Activated CD4-positive, alpha-beta T cell treated with anti-CD3 and anti-CD28 coated beads, Interleukin-2, amount 10 ng/mL, durations not matched to agents 7 days and 5 days (primary cell): Measurements from ENCODE around the gene DNLZ. TPM values are rescaled to one million over a fixed set of nuclear protein-coding genes. Genes with fewer than 3 reads are reported as not detected.
A peak's percentile ranks its signal among the peaks of the same experiment; 100 is the strongest.
"Not testable (repeated sequence)": the region's sequence is repeated elsewhere in the genome, so short reads cannot be mapped to it uniquely, and the experiment has no call there.

ENCODE experiments used
- CTCF ChIA-PET: fragments of 350-600 bp; sonication (Branson Sonifier 250); formaldehyde crosslinking; loops from one replicate; lab custom pipeline; 2021; ENCODE audit warnings: antibody characterized with exemption; lab: Charles Lee
- POLR2A ChIA-PET: fragments of 350-600 bp; sonication (Branson Sonifier 250); formaldehyde crosslinking; loops from one replicate; lab custom pipeline; 2021; ENCODE audit warnings: antibody characterized with exemption; lab: Charles Lee
- DNase-seq: peaks from one replicate; pipeline ENCODE4 v3.0.0-alpha.2; 2020
- H3K27ac Mint-ChIP-seq: one replicate; pipeline ENCODE4 v1.8.0; 2021; ENCODE audit warnings: mild to moderate bottlenecking, moderate library complexity, mixed read lengths
- H3K27me3 Mint-ChIP-seq: one replicate; pipeline ENCODE4 v1.8.0; 2021; ENCODE audit warnings: mixed read lengths
- H3K36me3 Mint-ChIP-seq: one replicate; pipeline ENCODE4 v1.8.0; 2021; ENCODE audit warnings: low read depth, mixed read lengths
- H3K4me1 Mint-ChIP-seq: one replicate; pipeline ENCODE4 v1.8.0; 2021; ENCODE audit warnings: mixed read lengths
- H3K4me3 Mint-ChIP-seq: one replicate; pipeline ENCODE4 v1.8.0; 2021; ENCODE audit warnings: mild to moderate bottlenecking, moderate library complexity, mixed read lengths
- H3K9me3 Mint-ChIP-seq: one replicate; pipeline ENCODE4 v1.8.0; 2021; ENCODE audit warnings: mixed read lengths
- total RNA-seq, 2 experiments: library from RNA; stranded (reverse); gene quantifications; one replicate each; pipeline ENCODE4 v1.2.3, GENCODE V29; 2021

Gene DNLZ
- 10 to 100 TPM; 13.1 to 14.6 TPM for total RNA-seq

DNA sequence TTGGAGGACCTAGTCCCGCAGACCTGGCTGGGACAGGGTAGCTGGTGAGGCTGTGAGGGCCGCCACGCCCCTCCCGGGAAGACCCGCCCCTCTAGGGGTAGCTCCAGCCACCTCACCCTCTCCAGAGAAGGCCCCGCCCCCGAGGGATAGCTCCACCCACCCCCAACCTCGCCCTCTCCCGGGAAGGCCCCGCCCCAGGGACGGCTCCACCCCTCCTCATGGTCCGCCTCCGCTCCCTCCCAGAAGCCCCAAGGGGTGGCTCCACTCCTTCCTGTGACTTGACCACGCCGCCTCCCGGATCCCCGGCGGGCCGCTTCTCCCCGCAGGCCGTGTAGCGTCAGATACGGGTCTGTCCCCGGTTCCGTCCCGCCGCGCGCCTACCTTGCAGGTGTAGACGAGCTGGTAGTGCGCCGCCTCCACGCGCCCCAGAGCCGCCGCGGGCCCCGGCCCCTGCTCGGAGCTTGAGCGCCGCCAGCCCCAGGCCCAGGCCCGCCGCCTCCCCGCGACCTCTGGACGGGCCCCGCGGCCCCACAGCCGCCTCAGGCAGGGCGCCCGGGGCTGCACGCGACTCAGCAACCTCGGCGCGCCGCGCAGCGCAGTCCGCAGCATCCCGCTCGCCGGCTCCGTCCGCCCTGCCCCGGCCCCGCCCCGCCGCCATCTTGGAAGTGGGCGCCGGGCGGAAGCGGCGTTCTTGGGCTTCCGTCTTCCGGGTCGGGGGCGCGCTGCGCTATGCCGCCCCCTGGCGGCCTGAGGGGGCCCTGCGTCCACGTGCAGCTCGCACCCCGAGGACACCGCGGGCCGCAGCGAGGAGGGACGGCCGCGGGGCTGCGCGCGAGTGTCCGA is at the start of gene DNLZ:
Gene DNLZ, minus strand, starts transcription at position 639 of the 843 bp plus-strand sequence. Its CDS starts 30 bp downstream, at position 609.
- Mint-ChIP-seq H3K27me3 (no peaks in the 10 kb centered on the region), H3K27ac (peak within 1 kb of the TSS; percentile 92)
- DNase-seq = peak; percentile 94

DNA sequence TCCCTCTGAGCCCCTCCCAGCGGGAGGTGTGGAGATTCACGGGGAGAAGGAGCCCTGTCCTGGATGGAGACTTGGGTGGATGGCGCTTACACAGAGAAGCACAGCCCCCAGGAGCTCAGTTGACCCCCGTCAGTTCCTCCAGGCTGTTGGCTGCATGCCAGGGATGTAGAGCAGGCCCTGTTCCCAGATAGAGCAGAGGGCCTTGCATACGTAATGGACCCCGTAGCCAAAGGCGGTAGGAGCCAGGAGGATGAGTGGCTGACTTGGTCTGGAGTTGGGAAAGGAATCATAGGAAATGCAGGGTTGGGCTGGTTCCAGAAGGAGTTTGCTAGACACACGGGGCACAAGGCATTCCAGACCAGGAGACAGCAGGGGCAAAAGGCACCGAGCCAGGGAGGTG is 49.4 kb upstream of the DNLZ start:
- ChIA-PET POLR2A (no interaction called here), CTCF (no interaction called here)
- Mint-ChIP-seq H3K27ac (peak overlapping the region; percentile 71), H3K4me3 (no peak overlapping the region), H3K27me3 (no peaks in the 10 kb centered on the region), H3K4me1 (peaks cover 37% of the 10 kb centered on the region), H3K36me3 (peaks cover 43% of the 10 kb centered on the region), H3K9me3 (no peaks in the 10 kb centered on the region)
- DNase-seq = no peak

More for the DNA sequence above, at the start of gene DNLZ:
- Mint-ChIP-seq H3K9me3 (no peaks in the 10 kb centered on the region), H3K4me1 (peaks cover 4% of the 10 kb centered on the region), H3K4me3 (peak within 1 kb of the TSS; percentile 84), H3K36me3 (no peaks in the 10 kb centered on the region)
- ChIA-PET POLR2A (interaction anchor here (0.7 kb wide), 1 partner anchor 401 kb away, joined by 3 read pairs; the partner anchor contains the start of gene LCN15), CTCF (interaction anchor here (0.6 to 5.2 kb wide), 24 partner anchors 9 to 487 kb away, joined by 3 to 106 read pairs (median 4); partner anchors contain the start of genes ENTR1, PMPCA and UBAC1)

DNA sequence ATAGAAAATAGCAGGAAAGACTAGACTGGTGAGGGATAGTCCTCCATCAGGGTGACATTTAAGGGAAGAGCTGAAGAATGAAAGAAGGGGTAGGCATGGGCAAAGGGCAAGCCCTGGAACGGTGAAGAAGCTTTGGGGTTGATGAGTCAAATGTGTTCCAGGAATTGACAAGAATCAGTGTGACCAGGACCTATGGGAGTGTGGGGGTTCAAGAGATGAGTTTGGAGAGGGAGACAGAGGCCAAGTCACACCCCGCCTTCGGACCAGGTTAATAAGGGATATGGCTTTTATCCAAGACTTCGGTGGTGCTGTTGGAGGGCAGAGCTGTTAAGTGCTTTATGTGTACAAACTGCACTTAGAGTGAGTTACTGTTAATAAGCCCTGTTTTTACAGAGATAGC is 47.8 kb upstream of the DNLZ start:
- ChIA-PET CTCF (no interaction called here), POLR2A (no interaction called here)
- no peak for DNase-seq
- Mint-ChIP-seq H3K4me1 (peaks cover 45% of the 10 kb centered on the region), H3K27me3 (no peaks in the 10 kb centered on the region), H3K9me3 (no peaks in the 10 kb centered on the region), H3K36me3 (peaks cover 45% of the 10 kb centered on the region), H3K27ac (peak overlapping the region; percentile 93), H3K4me3 (peak overlapping the region; percentile 87)

DNA sequence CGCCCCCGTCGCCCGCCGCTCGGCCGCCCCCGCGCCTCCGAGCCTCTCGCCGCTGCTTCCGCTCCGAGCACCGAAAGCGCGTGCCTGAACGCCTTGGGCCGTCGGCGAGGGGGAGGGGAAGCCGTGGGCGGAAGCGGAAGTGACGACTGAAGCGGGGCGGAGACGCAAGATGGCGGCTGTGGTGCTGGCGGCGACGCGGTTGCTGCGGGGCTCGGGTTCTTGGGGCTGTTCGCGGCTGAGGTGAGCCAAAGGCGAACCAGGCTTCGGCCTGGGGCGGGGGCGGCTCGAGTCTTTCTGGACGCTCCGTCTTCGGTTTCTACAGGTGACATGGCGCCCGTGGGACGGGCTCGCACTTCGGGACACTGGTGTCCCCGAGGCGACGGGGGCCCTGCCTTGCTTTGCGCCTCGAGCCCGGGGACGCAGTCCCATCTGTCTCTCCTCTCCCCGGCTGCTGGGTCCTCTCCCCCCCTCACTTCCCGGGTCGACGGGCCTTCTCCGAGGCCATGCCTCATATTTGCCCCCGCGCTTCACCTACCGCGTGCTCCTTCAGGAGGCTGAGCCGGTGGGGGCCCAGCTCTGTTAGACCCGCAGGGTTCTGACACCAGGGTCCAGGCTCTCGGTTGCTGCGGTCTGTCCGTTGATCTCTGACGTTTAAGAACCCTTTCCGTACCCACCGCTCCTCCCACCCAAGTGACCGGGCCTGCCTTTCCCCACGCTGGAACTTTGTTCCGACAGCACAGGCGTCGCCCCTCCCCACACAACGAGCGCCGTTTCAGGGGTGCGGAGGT is 47.1 kb upstream of the DNLZ start, which contains the start of the genes ENTR1 and PMPCA:
Gene ENTR1, minus strand, starts transcription at position 115 of the 788 bp plus-strand sequence. CDS start 217 bp downstream, outside the sequence.
Gene PMPCA, plus strand, starts transcription at position 159 of the 788 bp plus-strand sequence. Its CDS starts 11 bp downstream, at position 170.
- no peaks in the 10 kb centered on the region for H3K27me3 Mint-ChIP-seq
- H3K9me3 Mint-ChIP-seq = no peaks in the 10 kb centered on the region
- peak within 1 kb of the TSS; percentile 93 for H3K27ac Mint-ChIP-seq
- peak within 1 kb of the TSS; percentile 87 for H3K4me3 Mint-ChIP-seq
- DNase-seq = peak; percentile 95
- POLR2A ChIA-PET = no interaction called here
- peaks cover 48% of the 10 kb centered on the region for H3K4me1 Mint-ChIP-seq
- CTCF ChIA-PET = interaction anchor here (0.6 to 1.9 kb wide), 6 partner anchors 10 to 1034 kb away, joined by 3 to 9 read pairs (median 4); partner anchors contain the start of genes DNLZ and SNAPC4
- H3K36me3 Mint-ChIP-seq = peaks cover 44% of the 10 kb centered on the region

DNA sequence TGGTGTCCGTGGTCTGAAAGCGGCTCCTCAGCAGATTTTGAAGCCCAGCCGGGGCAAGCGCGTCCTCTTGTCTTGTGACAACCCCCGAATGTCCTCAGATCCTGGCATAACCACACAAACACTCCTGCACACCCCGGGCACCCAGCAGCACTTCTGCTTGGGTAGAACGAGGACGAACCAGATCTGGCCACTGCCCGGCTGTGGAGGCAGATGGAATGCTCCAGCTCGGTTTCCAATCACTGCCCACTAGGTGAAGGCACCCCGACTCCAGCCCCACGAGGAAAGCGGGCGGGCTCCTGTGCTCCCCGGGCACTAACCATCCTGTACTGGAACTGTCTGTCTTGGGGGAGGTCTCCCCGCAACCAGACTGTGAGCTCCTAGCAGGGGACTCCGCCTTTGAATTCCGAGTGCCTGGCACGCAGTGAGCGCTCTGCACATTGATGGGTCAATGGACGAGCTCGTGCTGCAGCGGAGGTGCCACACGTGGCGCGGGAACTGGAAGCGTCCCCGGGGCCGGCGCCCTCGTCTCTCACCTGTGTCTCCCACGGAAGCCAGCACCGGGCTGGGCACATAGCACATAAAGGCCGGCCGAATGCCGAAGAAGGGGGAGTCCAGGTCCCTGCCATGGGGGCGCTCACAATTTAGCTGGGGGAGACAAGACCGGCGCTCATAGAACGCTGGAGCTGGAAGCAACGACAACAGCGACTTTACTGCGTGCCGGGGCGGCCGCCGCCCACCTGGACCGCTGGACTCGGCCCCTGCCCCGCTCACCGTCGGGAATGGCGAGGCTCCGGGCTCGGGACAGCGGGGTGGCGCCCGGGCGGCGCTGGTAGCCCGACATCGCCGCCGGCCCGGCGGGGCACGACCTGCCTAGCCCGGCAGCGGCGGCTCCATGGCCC is 46.3 kb upstream of the DNLZ start:
- Mint-ChIP-seq H3K4me1 (peaks cover 57% of the 10 kb centered on the region), H3K27me3 (no peaks in the 10 kb centered on the region), H3K36me3 (peaks cover 51% of the 10 kb centered on the region), H3K4me3 (peak overlapping the region; percentile 85), H3K27ac (peak overlapping the region; percentile 92), H3K9me3 (no peaks in the 10 kb centered on the region)
- DNase-seq = peak; percentile 35
- CTCF ChIA-PET = interaction anchor here (0.6 to 1.9 kb wide), 8 partner anchors 9 to 1035 kb away, joined by 3 to 9 read pairs (median 4); partner anchors contain the start of genes DNLZ and SNAPC4
- POLR2A ChIA-PET = interaction anchor here (0.6 kb wide), 2 partner anchors 45 to 265 kb away, joined by 3 read pairs; no protein-coding TSS in a partner anchor

DNA sequence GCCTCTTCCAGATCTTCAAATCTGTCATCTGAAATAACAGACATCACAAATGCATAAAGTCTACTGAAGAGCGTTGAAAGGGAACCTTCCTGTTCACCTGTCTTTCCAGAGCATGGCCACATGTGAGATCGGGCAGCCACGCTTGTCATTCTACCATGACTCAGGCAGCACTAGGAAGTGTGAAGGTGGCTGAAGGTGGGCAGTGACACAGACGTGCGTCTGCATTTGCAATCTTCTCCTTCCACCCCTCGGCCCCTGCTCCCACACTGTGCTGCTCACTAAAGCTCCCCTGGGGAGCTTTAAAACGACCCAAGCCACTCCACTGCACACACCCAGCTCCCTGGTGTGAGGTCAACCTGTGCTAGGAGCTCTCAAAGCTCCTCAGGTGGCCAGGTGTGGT is 44.4 kb upstream of the DNLZ start:
- no peak overlapping the region for H3K4me3 Mint-ChIP-seq
- CTCF ChIA-PET = interaction anchor here (0.6 kb wide), 1 partner anchor 29 kb away, joined by 3 read pairs; no protein-coding TSS in a partner anchor
- POLR2A ChIA-PET = no interaction called here
- no peak for DNase-seq
- H3K27ac Mint-ChIP-seq = peak overlapping the region; percentile 17
- H3K9me3 Mint-ChIP-seq = no peaks in the 10 kb centered on the region
- no peaks in the 10 kb centered on the region for H3K27me3 Mint-ChIP-seq
- peaks cover 52% of the 10 kb centered on the region for H3K36me3 Mint-ChIP-seq
- H3K4me1 Mint-ChIP-seq = peaks cover 69% of the 10 kb centered on the region

DNA sequence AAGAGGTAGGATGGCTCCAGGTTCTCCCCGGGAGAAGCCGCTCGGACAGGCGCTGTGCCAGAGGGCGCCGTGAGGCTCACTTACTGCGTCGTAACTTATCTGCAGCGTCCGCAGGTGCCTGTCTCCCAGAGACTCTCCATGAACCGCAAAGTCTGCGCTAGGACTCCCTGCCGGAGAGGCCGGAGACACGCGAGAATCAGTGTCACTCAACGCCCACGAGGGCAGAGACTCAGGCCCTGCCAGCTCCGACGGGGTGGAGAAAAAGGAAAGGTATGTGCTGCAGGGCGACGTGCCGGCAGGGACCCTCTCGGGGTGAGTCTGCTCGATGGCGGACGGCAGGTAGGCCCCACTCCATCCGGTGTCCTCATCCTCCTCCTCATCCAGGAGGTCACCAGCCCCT is 43.5 kb upstream of the DNLZ start:
- H3K9me3 Mint-ChIP-seq, H3K27ac Mint-ChIP-seq, DNase-seq, H3K27me3 Mint-ChIP-seq, POLR2A ChIA-PET, H3K4me3 Mint-ChIP-seq: not testable (repeated sequence)
- CTCF ChIA-PET = interaction anchor here (1.3 to 2.3 kb wide), 2 partner anchors 44 to 222 kb away, joined by 3 to 17 read pairs; partner anchors contain the start of gene DNLZ
- peaks cover 54% of the 10 kb centered on the region for H3K36me3 Mint-ChIP-seq
- H3K4me1 Mint-ChIP-seq = peaks cover 72% of the 10 kb centered on the region

DNA sequence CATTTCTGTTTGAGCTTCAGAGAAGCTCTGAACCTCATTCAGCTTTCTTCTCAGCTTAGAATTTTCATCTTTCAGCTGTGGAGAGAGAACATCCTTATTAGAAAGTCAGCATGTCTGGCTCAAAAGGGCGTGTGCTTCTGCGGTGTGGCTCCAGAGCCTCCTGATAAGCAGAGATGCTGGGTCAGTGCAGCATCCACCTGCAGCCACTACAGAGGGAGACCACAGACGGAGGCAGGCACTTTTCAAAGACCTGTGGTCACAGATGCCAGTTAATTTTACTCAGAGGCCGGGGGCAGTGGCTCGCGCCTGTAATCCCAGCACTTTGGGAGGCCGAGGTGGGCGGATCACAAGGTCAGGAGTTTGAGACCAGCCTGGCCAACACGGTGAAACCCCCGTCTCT is 42.4 kb upstream of the DNLZ start:
- H3K36me3 Mint-ChIP-seq = peaks cover 54% of the 10 kb centered on the region
- DNase-seq, POLR2A ChIA-PET, H3K27me3 Mint-ChIP-seq, H3K4me3 Mint-ChIP-seq, H3K9me3 Mint-ChIP-seq, H3K27ac Mint-ChIP-seq: not testable (repeated sequence)
- H3K4me1 Mint-ChIP-seq = peaks cover 69% of the 10 kb centered on the region
- CTCF ChIA-PET = interaction anchor here (0.6 to 2.3 kb wide), 2 partner anchors 43 to 52 kb away, joined by 3 to 17 read pairs; partner anchors contain the start of gene DNLZ

DNA sequence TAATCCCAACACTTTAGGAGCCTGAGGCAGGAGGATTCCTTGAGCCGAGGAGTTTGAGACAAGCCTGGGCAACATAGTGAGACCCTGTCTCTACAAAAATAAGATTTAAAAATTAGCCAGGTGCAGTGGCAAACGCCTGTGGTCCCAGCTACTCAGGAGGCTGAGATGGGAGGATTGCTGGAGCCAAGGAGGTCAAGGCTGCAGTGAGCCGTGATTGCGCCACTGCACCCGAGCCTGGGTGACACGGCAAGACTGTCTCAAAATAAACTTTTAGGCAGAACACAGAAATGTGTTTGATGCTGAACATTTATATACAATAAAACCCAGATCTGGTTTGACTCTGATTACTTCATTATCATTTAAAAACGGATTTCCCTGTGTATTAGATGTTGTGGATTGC is 41.9 kb upstream of the DNLZ start:
- CTCF ChIA-PET = interaction anchor here (2.3 kb wide), 1 partner anchor 42 kb away, joined by 17 read pairs; the partner anchor contains the start of gene DNLZ
- H3K4me1 Mint-ChIP-seq = peaks cover 73% of the 10 kb centered on the region
- H3K36me3 Mint-ChIP-seq = peaks cover 54% of the 10 kb centered on the region
- no peaks in the 10 kb centered on the region for H3K27me3 Mint-ChIP-seq
- no peak overlapping the region for H3K4me3 Mint-ChIP-seq
- POLR2A ChIA-PET = no interaction called here
- H3K9me3 Mint-ChIP-seq = no peaks in the 10 kb centered on the region
- no peak overlapping the region for H3K27ac Mint-ChIP-seq
- DNase-seq = no peak

DNA sequence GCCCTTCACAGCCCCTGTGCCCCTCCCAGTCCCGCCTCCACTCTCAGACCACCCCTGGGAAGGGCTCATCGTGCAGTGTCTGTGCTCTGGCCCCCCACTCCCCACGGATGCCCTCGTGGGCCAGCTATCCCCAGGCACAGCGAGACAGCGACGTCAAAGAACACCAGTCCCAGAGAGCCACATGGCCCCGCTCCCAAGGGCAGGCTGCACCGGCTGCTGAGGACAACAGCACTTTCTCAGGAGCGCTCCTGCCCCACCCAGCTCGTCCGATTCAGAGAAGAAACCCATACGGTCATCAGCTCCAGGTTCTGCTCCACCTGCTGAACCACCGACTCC is 41.2 kb upstream of the DNLZ start:
- Mint-ChIP-seq H3K27ac (peak overlapping the region; percentile 85), H3K9me3 (no peaks in the 10 kb centered on the region), H3K36me3 (peaks cover 52% of the 10 kb centered on the region), H3K4me3 (peak overlapping the region; percentile 61), H3K4me1 (peaks cover 74% of the 10 kb centered on the region), H3K27me3 (no peaks in the 10 kb centered on the region)
- ChIA-PET CTCF (interaction anchor here (0.8 to 2.3 kb wide), 2 partner anchors 41 kb away, joined by 3 to 17 read pairs; partner anchors contain the start of gene DNLZ), POLR2A (no interaction called here)
- DNase-seq = no peak

DNA sequence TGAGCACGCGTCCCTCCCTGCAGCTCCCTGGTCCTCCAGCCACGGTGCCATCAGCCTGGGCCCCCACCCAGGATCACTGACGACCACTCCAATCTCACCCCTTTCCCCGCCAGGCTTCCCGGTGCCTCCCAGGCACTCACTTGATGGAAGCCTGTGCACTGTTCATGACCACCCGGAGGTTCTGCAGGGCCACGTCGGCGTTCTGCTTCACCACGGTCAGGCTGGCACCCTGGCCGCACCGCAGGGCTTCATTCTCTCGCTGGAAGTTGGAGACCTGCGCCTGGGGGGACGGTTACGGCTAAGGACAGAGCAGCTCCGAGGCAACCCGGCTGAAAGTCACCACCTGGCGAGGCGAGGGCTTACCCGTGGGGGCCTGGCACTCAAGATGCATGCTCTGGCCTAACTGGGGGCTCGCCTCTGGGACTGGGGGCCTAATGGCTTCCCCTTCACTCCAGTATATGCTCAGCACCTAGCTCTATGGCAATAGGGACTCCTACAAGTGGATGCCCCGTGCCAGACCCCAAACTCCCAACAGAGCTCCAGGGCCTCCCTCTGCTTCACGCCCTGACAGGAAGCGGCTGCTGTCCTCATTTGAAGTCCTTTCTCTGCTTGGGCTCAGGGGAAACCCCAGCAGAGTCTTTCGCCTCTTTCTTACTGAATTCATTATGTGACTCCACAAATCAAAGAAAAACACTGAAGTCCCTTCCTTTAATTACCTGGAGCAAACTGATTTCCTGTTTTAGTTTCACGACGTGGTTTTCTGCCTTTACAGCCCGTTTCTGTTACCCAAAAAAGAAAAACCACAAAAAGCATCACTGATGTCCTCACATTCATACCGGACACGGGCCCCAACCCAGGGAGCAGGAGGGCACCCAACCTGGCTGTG is 40.6 kb upstream of the DNLZ start:
- DNase-seq = peak; percentile 47
- CTCF ChIA-PET = interaction anchor here (0.8 to 2.0 kb wide), 2 partner anchors 20 to 40 kb away, joined by 3 to 6 read pairs; partner anchors contain the start of gene DNLZ
- POLR2A ChIA-PET = no interaction called here
- Mint-ChIP-seq H3K36me3 (peaks cover 50% of the 10 kb centered on the region), H3K27ac (peak overlapping the region; percentile 85), H3K4me3 (peak overlapping the region; percentile 61), H3K4me1 (peaks cover 70% of the 10 kb centered on the region), H3K9me3 (no peaks in the 10 kb centered on the region), H3K27me3 (no peaks in the 10 kb centered on the region)
